AG04450 (cell line): ENCODE data around the gene TECTB. TPM values are rescaled to one million over a fixed set of nuclear protein-coding genes. Genes with fewer than 3 reads are reported as not detected.

ENCODE experiments used
- CTCF ChIA-PET: fragments of 300-600, 350-600 bp; formaldehyde crosslinking; extraction: SDS; loops from one replicate; lab custom pipeline; 2022; ENCODE audit warnings: antibody characterized with exemption, inconsistent platforms; lab: Charles Lee
- POLR2A ChIA-PET: fragments of 350-600 bp; formaldehyde crosslinking; extraction: SDS; loops from one replicate; lab custom pipeline; 2021; ENCODE audit warnings: antibody characterized with exemption, inconsistent platforms; lab: Yijun Ruan, JAX
- DNase-seq: peaks from one replicate; pipeline ENCODE4 v3.0.0-alpha.2; 2011; ENCODE audit warnings: low read depth, low spot score
- H3K27ac ChIP-seq: one replicate; pipeline ENCODE4 v1.5.1; 2012; ENCODE audit warnings: low read depth, low read length, control low read depth
- H3K27me3 ChIP-seq: one replicate; pipeline ENCODE4 v1.6.0; 2012; ENCODE audit warnings: low read length; ENCODE audit not compliant: control insufficient read depth, insufficient read depth
- H3K4me3 ChIP-seq: 2 replicates; pipeline ENCODE4 v1.5.1; 2011; ENCODE audit warnings: mild to moderate bottlenecking, low read depth, low read length, control low read depth
- H3K9me3 ChIP-seq: 2 replicates; pipeline ENCODE4 v1.5.1; 2012; ENCODE audit warnings: low read length; ENCODE audit not compliant: control insufficient read depth, insufficient read depth
- polyA plus RNA-seq: library from polyadenylated mRNA; depleted of rRNA; stranded (reverse); fragments of >200 nt; gene quantifications from 2 replicates; pipeline ENCODE4 v1.2.3, GENCODE V29; 2011
- TF ChIP-seq, protein P1 (sequence below): IDR thresholded peaks from 2 replicates; pipeline ENCODE4 v1.5.1; 2011; ENCODE audit warnings: low read depth, low read length, control low read depth, inconsistent platforms

TECTB gene
- polyA plus RNA-seq, 1 experiment: not detected

- no peaks in the 10 kb centered on the region for H3K27me3 ChIP-seq
- no peak overlapping the region for H3K27ac ChIP-seq
- H3K9me3 ChIP-seq: no peaks in the 10 kb centered on the region
- H3K4me3 ChIP-seq: no peak overlapping the region
- TF ChIP-seq, protein P1, sequence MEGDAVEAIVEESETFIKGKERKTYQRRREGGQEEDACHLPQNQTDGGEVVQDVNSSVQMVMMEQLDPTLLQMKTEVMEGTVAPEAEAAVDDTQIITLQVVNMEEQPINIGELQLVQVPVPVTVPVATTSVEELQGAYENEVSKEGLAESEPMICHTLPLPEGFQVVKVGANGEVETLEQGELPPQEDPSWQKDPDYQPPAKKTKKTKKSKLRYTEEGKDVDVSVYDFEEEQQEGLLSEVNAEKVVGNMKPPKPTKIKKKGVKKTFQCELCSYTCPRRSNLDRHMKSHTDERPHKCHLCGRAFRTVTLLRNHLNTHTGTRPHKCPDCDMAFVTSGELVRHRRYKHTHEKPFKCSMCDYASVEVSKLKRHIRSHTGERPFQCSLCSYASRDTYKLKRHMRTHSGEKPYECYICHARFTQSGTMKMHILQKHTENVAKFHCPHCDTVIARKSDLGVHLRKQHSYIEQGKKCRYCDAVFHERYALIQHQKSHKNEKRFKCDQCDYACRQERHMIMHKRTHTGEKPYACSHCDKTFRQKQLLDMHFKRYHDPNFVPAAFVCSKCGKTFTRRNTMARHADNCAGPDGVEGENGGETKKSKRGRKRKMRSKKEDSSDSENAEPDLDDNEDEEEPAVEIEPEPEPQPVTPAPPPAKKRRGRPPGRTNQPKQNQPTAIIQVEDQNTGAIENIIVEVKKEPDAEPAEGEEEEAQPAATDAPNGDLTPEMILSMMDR: no peak
- DNase-seq: no peak
- POLR2A ChIA-PET: interaction anchor here (0.6 kb wide), 1 partner anchor 69 kb away, joined by 9 read pairs; no protein-coding TSS in a partner anchor
- CTCF ChIA-PET: interaction anchor here (0.9 to 2.1 kb wide), 2 partner anchors 43 to 128 kb away, joined by 4 to 8 read pairs; no protein-coding TSS in a partner anchor
Measured at GRCh38 chr10:112265745-112266144, 17.5 kb upstream of the TECTB start.

DNA sequence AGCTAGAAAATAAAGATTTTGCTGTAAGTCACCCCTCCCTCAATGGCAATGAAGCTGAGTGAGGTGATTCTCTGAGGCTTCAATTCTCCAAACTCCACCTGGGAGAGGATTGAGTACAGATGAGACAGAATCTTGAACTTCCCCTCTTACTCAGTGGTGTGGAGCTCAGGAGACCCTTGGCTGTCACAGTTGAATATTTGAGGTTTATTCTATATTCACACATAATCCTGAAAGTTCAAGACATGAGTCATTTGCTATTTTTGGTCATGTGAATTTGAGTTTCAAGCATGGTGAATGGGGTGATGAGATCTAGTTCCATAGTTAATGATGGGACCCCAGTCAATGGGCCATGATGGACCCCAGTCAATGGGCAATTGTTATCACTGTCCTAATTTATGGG is 13.9 kb upstream of the TECTB start:
- TF ChIP-seq, protein P1: no peak
- H3K4me3 ChIP-seq: no peak overlapping the region
- no peaks in the 10 kb centered on the region for H3K9me3 ChIP-seq
- DNase-seq: no peak
- no peaks in the 10 kb centered on the region for H3K27me3 ChIP-seq
- H3K27ac ChIP-seq: no peak overlapping the region
- ChIA-PET CTCF (no interaction called here), POLR2A (no interaction called here)

DNA sequence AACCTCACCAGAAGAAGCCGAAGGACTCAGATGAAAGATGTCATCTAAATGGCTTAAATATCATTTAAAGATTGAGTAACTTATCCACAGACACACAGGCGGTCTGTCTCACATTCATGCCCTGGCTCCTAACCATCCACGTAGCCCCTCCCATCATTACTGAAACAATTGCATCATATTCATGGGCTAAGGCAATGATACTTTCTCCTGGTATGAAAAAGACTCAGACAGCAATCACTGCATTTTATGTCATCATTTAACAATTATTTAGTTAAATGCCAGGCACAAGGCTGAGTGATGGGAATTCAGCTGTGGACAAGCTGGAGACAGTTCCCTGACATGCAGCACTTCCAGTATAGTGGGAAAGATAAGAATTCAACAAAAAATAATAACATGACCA is 11.2 kb upstream of the TECTB start:
- CTCF ChIA-PET: no interaction called here
- Histone ChIP-seq H3K9me3 (no peaks in the 10 kb centered on the region), H3K27me3 (no peaks in the 10 kb centered on the region), H3K27ac (no peak overlapping the region), H3K4me3 (no peak overlapping the region)
- TF ChIP-seq, protein P1: no peak
- DNase-seq: no peak
- POLR2A ChIA-PET: no interaction called here

- POLR2A ChIA-PET: no interaction called here
- no peak for DNase-seq
- no peaks in the 10 kb centered on the region for H3K27me3 ChIP-seq
- CTCF ChIA-PET: interaction anchor here (1.2 to 1.8 kb wide), 2 partner anchors 32 to 41 kb away, joined by 3 to 4 read pairs; no protein-coding TSS in a partner anchor
- TF ChIP-seq, protein P1: no peak
- no peaks in the 10 kb centered on the region for H3K9me3 ChIP-seq
- H3K4me3 ChIP-seq: no peak overlapping the region
- no peak overlapping the region for H3K27ac ChIP-seq
Measured at GRCh38 chr10:112274831-112275230, 8.4 kb upstream of the TECTB start.

DNA sequence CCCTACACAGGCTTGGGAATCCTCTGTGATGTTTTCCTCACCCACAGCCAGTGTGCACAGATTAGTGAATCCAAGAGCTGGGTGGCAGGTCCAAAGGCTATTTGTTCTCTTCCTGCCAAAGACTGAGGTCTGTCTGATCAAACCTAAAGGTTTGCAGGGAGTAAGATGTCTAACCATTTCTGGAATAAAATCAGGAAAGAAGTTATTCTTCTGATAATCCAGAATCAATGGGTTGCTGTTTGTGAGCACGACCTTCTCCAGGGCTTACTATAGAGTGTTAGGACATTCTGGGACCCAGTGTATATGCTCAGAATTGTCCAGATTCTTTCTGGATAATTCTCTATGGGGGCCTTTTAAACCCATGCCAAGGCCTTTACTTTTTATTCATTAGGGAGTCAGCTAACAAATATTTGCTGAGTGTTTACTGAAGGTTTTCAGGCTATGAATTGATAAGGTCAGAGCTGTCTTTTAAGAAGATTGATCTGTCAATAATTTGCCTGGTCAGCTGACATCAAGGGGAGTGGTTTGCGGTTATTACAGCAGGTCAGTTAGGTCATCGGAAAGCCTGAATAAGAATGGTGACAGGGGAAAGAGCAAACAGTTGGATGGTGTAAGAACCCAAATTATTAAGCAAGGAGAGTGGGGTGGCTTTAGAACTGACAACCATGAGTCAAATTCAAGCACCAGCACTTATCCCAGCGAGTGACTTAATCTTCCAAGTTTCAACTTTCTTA is 7.5 kb upstream of the TECTB start:
- Histone ChIP-seq H3K27ac (no peak overlapping the region), H3K4me3 (no peak overlapping the region), H3K27me3 (no peaks in the 10 kb centered on the region), H3K9me3 (no peaks in the 10 kb centered on the region)
- TF ChIP-seq, protein P1: no peak
- ChIA-PET POLR2A (no interaction called here), CTCF (interaction anchor here (1.2 to 1.8 kb wide), 2 partner anchors 31 to 40 kb away, joined by 3 to 4 read pairs; no protein-coding TSS in a partner anchor)
- DNase-seq: no peak
